ENCODE results near the gene AIFM1. TPM values are rescaled to one million over a fixed set of nuclear protein-coding genes. Genes with fewer than 3 reads are reported as not detected.

Gene AIFM1
- total RNA-seq = 18.1 and 23.7 TPM in 2 replicates

DNA sequence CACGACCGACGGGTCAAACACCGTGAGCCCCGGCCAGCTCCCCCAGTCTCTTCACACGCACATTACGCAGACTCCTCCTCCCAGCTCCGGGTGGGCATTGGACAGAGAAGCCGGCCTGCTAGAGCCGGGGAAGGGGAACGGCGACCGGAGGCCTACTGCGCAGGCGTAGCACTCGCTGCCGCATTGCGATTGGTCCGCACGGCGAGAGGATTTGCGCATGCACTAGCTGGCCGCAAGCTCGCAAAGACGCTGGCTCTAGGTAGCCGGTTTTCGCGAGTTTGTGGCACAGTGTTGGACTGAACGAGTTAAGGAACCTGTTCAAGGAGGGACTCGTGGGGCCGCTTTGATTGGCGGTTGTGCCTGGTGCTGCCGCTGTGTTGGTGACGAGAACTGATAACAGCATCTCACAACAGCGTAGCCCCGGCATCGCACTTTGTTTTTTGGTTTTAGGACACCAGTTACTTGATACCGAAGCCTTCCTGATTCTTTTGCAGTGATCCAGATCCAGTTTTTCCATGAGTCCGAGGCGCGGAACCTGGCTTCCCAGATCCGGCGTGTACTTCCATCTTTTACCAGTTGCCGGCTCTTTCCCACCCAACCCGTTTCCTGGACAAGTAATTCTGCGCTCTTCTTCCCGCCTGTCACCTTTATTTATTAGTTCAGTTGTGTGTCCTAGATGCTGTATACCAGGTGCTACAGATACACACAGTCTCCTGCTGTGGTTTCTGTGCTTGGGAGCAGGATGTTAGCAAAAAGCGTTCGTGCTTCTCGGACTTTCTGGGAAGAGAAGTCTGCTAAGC, at the start of gene AIFM1:
Gene AIFM1 (minus strand): TSS at position 139 of the 800 bp plus-strand sequence. CDS start 185 bp downstream, outside the sequence.

DNA sequence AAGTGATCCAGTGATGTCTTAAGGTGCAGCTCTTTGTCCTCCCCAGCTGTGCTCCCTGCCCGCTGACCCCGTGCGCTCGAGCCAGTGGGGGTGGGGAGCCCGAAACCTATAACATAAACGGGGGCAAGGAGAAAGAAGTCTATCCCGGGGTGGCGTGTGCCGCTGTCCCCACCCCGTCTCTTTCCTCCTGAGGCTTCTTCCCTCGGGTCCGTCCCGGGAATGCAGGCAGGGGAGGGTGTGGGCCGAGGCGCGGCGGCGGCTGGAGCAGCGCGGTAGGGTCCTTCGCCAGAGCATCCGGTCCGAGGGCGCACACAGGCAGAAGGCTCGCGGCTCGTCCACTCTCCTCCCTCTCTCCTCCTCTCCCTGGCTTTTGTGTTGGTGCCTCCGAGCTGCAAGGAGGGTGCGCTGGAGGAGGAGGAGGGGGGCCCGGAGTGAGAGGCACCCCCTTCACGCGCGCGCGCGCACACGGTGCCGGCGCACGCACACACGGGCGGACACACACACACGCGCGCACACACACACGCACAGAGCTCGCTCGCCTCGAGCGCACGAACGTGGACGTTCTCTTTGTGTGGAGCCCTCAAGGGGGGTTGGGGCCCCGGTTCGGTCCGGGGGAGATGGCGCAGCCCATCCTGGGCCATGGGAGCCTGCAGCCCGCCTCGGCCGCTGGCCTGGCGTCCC, 5.9 kb upstream of the AIFM1 start, which contains the start of gene RAB33A:
Gene RAB33A (plus strand): TSS at position 517 of the 681 bp plus-strand sequence. CDS start 101 bp downstream, at position 618.

DNA sequence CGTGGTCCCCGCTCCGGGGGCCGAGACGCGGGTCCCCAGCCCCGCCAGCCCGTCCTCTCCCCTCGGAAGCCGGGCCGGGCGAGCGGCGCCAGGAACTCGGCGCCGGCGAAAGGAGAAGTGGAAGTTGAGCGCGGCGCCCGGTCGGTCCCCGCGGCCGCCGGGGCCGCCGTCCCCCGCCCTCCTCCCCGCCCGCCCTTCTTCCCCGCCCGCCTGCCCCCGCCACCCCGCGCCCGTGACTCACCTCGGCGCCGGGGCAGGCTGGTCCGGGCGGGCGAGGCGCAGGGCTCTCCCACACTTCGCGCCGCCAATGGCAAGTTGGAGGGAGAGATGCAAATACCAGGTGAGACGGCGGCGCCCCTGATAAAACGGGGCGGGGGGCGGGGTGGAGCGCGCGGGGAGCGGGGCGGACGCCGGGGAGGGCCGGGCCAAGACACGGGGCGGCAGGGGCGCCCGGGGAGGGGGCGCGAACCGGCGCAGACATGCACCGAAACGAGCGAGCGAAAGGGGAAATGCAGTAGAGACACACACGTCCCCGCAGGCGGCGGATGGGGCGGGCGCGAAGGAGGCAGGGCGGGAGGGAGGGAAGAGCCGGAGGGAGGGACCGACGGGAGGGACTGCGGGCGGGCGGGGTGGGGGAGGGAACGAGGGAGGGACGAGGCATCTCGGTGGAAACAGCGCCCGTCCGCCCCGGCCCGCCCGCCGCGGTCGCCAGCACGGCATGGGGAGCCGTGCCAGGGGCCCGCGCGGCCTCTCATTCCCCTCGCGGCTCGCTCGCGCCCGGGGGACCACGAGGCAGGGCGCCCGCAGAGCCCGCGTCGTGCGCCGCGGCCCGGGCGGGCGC, 55.0 kb downstream of the AIFM1 start, which contains the start of gene ELF4:
Gene ELF4 (minus strand): TSS at position 119 of the 841 bp plus-strand sequence. CDS start 29,167 bp downstream, outside the sequence.

Other genes with a start within 250 kb of the AIFM1 start
- gene BCORL1, start 183.2 kb downstream of the AIFM1 start, total RNA-seq = 1.5 and 3.3 TPM in 2 replicates
- 13.1 and 23.6 TPM in 2 replicates for gene ELF4, start 55.3 kb downstream of the AIFM1 start, total RNA-seq
- 1.8 and 9.8 TPM in 2 replicates for gene RAB33A, start 6.1 kb upstream of the AIFM1 start, total RNA-seq
- 2.4 and 4.1 TPM in 2 replicates for gene ZNF280C, start 103.1 kb upstream of the AIFM1 start, total RNA-seq
- gene SLC25A14, start 174.1 kb upstream of the AIFM1 start, total RNA-seq = 11.5 and 12.2 TPM in 2 replicates
- not detected in 2 replicates for gene GPR119, start 219.8 kb upstream of the AIFM1 start, total RNA-seq
- 16.5 and 22.0 TPM in 2 replicates for gene RBMX2, start 236.1 kb upstream of the AIFM1 start, total RNA-seq

Data from smooth muscle cell of the umbilical artery (primary cell).